Activated T-helper 1 cell treated with anti-CD3 and anti-CD28 coated beads, Interleukin-2, amount 50 U/mL, for 16 hours (primary cell): Measurements from ENCODE around the gene FBXL13.
"Not testable (repeated sequence)": the region's sequence is repeated elsewhere in the genome, so short reads cannot be mapped to it uniquely, and the experiment has no call there.

Experiments used
- DNase-seq, 2 donors: peaks; one replicate each; pipeline ENCODE4 v3.0.0-alpha.2; 2020; ENCODE audit warnings: low read depth in 1 of 2, low spot score in 1 of 2

The FBXL13 gene

GRCh38 chr7:102828286-102828685 is 246.3 kb downstream of the FBXL13 start:
- DNase-seq = no peak

- DNase-seq = no peak
These were observed 251.0 kb downstream of the FBXL13 start for GRCh38 chr7:102823390-102824119.

- DNase-seq = no peak
These were observed 252.4 kb downstream of the FBXL13 start for GRCh38 chr7:102821994-102822747.

- DNase-seq = no peak
These were observed 255.4 kb downstream of the FBXL13 start for GRCh38 chr7:102819151-102819550.

GRCh38 chr7:102817616-102818573 is 256.7 kb downstream of the FBXL13 start:
- no peak for DNase-seq

DNA sequence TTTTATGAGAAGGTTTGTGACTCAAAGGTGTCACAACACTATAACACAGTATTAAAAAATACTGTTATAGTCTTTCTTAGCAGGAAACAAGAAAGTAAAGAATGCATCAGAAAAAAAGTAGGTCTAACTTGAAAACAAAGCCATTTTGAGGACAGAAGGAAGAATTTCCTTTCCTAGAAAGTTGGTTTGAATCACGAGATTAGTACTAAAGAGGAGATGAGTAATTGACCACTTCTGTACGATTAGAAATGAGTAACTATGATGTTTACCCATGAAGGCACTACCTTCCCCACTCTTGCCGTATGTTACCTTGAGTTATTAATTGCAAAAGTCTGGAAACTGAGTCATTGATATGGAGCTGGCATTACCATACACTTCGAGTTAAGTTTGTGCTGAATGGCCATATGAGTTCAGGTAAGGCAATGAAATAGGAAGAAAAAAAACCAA is 260.5 kb downstream of the FBXL13 start:
- no peak for DNase-seq

DNA sequence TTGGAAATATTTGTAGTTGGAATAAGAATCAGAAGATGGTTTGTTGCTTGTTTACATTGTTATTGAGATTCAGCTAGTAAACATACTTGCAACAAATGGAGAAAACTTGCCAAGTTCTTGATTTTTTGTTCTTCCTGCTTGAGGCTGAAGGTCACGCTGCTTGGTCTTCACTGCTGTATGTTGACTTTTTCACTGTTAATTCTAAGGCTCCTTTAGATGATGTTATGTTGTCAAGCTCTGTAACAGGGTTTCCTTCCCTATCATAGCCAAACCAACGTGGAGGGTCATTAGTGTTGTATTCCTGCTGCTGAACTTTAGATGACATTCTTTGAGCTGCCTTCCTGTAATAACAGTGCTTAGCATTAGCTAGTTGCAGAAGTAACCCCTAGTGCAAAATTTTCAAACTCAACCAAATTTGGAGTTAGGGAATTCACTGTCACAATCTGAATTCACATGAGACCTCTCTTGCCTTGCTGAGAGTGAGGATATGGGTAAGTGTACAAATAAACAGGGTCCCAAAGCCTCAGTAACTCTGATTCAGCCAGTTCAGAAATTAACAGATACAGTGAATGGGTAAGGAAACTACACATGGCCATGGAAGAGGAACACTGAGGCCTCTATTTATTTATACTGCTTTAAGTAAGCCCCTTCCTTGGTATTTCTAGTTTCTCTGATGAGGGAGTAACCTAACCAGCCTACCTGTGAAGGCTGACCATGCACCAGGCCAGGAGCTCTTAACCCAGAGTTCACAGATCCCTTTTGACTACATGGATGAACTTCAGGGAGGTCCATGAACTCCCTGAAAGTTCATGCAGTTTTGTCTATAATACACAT is 261.2 kb downstream of the FBXL13 start:
- no peak for DNase-seq

- DNase-seq = no peak
These were observed 262.5 kb downstream of the FBXL13 start for GRCh38 chr7:102811942-102812678.

DNA sequence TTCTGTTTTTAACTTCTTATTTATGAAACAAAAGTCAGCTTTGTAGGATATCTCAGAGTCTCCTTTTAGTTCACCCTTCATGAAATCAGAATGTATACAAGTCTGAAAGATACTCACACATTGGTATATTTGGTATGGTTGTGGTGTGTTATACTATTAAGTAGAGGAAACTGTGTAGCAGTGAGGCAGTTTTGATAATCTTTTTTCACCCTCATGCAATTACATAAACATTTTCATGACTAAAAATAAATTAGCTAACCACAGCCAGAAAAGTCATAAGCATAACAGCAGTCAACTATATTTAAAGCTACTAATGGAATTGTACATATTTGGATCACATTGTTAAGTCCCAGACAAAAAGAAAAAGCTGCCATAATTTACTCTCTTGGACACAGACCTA is 263.7 kb downstream of the FBXL13 start:
- no peak for DNase-seq

DNA sequence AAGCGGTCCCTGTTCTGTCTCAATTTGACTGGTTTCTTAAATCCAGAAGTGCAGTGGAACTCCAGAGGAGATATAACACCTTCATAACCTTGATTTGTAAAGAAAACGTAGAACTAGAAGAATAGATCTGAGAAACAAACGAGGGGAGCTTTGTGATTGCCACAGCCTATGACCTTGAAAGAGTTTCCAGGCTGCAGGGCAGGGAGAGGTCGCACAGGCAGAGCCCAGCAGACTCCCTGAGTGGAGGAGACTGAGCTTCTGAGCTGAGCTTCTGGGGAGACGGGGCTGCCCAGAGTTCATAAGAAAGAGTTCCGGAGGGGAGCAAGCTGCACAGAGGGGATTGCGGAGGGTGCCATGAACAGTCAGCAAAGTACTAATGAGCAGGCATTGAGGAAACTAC is 268.0 kb downstream of the FBXL13 start:
- no peak for DNase-seq

GRCh38 chr7:102795987-102796595 is 278.5 kb downstream of the FBXL13 start:
- DNase-seq = not testable (repeated sequence)

DNA sequence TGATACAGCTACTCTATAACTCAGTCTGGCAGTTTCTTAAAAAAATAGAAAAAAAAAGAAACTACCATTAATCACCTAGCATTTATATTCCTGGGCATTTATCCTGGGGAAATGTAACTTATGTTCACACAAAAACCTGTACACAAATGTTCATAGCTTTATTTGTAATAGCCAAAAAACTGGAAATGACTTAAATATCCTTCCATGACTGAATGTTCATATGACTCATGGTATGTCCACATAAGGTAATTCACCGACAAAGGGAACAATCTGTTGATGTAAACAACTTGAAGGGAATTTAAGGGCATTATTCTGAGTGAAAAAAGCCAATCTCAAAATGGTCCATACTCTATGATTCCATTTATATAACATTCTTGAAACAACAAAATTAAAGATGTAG is 280.0 kb downstream of the FBXL13 start:
- not testable (repeated sequence) for DNase-seq

DNA sequence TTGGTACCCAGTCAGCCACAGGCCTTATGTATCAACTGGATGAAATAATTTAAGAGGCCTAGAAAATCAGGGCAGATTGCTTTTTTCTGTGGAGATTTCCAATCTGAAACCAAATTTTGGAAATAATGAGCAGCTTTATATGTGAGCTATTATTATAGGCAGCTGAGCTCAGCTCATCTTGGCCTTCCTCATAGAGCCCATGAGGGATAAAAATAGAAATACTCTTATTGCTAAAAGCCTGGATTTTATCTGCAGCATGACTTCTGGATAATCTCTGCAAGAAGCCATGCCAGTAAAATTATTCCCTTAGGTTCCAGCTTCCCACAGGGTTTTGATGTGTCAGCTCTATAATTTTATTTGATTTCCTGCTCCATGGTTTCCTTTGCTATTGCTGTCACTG is 282.8 kb downstream of the FBXL13 start:
- not testable (repeated sequence) for DNase-seq

DNA sequence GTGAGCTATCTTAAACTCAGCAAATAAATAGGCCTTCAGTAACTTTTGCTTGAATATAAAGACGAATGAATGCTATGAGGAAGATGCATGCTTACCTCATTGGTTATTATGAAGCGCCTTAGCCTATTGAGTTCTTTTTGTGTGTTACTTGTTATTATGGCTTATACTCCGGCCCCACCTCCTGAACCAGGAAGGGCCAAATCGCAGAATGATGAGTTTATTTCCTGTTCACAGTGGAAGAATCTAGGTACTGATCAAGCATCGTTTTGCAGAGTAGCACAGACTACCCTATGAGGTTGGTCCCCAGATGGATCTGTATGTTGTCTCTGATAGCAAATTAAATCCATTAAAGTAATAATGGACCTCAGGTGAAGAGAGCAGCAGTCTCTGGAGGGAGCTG is 283.2 kb downstream of the FBXL13 start:
- not testable (repeated sequence) for DNase-seq

GRCh38 chr7:102790364-102791100 is 284.1 kb downstream of the FBXL13 start:
- DNase-seq = not testable (repeated sequence)

DNA sequence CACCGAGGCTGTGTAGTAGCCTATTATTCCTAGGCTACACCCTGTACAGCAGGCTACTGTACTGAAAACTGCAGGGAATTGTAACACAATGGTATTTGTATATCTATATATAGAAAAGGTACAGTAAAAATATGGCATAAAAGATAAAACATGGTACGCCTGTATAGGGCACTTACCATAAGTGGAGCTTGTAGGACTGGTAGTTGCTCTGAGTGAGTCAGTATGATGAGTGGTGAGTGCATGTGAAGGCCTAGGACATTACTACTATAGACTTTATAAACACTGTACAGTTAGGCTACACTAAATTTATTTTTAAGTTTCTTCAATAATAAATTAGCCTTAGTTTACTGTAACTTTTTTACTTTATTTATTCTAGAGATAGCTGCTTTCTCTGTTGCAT is 285.8 kb downstream of the FBXL13 start:
- not testable (repeated sequence) for DNase-seq

DNA sequence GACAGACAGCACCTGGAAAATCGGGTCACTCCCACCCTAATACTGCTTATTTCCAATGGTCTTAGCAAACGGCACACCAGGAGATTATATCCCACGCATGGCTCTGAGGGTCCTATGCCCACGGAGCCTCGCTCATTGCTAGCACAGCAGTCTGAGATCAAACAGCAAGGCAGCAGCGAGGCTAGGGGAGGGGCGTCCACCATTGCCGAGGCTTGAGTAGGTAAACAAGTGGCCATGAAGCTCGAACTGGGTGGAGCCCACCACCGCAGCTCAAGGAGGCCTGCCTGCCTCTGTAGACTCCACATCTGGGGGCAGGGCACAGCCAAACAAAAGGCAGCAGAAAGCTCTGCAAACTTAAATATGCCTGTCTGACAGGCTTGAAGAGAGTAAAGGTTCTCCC is 293.7 kb downstream of the FBXL13 start:
- DNase-seq = not testable (repeated sequence)

DNA sequence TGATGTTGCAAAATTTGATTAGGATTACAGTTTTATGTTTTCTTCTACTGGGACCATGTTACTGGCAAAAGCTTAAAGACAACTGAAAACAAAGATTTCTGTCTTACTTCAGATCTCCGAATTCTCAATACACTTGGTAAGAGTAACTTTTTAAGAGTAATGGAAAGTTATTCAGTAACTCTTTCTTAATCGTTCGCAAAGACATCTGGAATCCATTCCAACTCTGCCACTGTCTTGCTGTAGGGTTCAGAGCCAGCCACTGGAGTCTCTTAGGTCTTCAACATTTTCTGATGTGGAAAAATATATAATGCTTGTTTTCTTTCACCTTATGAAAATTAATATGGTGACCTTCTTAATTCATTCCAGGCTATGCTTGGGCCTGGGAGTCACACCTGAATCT is 295.9 kb downstream of the FBXL13 start:
- DNase-seq = not testable (repeated sequence)

GRCh38 chr7:102776217-102776616 is 298.4 kb downstream of the FBXL13 start:
- DNase-seq = not testable (repeated sequence)
